Liver (tissue), 3 donors: ENCODE results near the gene PTPN14.
A peak's percentile ranks its signal among the peaks of the same experiment; 100 is the strongest.

Experiments used
- FOXA1 ChIP-seq: IDR thresholded peaks from 2 replicates; pipeline ENCODE4 v1.6.1; 2016; ENCODE audit warnings: antibody characterized with exemption
- GABPA ChIP-seq, 2 donors: IDR thresholded peaks in 1 of 2; conservative IDR thresholded peaks in 1 of 2; 2 replicates each; pipeline ENCODE4 v1.6.1; 2016; ENCODE audit warnings: antibody characterized with exemption in 2 of 2, mild to moderate bottlenecking in 1 of 2, moderate library complexity in 1 of 2
- JUND ChIP-seq, 2 donors: IDR thresholded peaks; 2 replicates each; pipeline ENCODE4 v1.6.1; 2016; ENCODE audit warnings: antibody characterized with exemption in 2 of 2
- NR2F2 ChIP-seq: IDR thresholded peaks from 2 replicates; pipeline ENCODE4 v1.6.1; 2016; ENCODE audit warnings: antibody characterized with exemption
- RAD21 ChIP-seq, 2 donors: IDR thresholded peaks; 2 replicates each; pipeline ENCODE4 v1.6.1; 2016; ENCODE audit warnings: antibody characterized with exemption in 2 of 2, mild to moderate bottlenecking in 2 of 2
- TAF1 ChIP-seq: conservative IDR thresholded peaks from 2 replicates; pipeline ENCODE4 v1.6.1; 2016; ENCODE audit warnings: antibody characterized with exemption, mild to moderate bottlenecking
- TF ChIP-seq, protein P1 (sequence below): fragments of 150-350 bp; IDR thresholded peaks from 2 replicates; pipeline ENCODE4 v1.5.1; 2017; ENCODE audit warnings: improper control_type of control experiment, low read depth, low read length; ENCODE audit not compliant: missing input control
- TF ChIP-seq, protein P2 (sequence below): IDR thresholded peaks from 2 replicates; pipeline ENCODE4 v1.6.1; 2016; ENCODE audit warnings: antibody characterized with exemption
- TF ChIP-seq, protein P3 (sequence below): IDR thresholded peaks from 2 replicates; pipeline ENCODE4 v1.6.1; 2016; ENCODE audit warnings: antibody characterized with exemption
- TF ChIP-seq, protein P4 (sequence below): IDR thresholded peaks from 2 replicates; pipeline ENCODE4 v1.6.1; 2016; ENCODE audit warnings: antibody characterized with exemption
- TF ChIP-seq, protein P5 (sequence below): IDR thresholded peaks from 2 replicates; pipeline ENCODE4 v1.6.1; 2016; ENCODE audit warnings: antibody characterized with exemption, mild to moderate bottlenecking
- donor health status: healthy.
- donor health status: healthy.

DNA sequence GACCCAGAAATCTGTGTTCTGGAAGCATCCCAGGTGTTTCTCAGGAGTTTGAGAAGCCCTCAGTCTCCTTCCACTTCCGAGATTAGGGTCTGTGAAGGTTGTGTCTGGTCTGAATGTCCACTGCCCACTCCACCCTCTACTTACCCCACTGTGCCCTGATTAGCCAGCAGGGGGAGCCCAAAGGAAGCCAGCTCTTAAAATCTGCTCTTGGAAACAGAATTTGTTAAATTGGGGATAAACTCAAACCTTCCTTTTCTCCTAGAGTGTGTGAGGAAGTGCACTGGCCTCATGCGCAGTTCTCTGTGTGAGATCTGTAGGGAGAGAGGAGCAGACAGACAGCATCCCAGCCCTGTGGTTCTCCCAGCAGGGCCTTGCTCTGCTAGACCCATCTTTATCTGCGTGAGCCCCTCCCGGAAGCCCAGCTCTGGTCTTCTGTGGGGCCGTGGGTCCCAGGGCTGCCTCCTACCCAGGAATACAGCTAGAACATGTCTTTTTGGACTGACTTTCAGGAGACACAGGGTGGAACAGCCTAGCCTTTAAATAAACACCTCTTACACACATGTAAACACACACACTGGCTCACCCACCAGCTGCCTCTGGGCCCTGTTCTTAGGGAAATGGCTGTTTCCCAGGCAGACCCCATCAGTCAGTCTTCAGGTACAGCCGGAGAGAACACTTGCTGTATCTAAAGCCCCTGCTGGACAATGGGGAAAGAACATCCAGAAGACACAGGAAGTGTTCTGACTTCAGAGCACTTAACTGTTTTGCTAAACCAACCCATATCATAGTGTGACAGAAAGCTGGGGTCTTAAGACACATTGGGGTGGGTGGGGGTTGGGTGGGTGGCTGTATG is 218.2 kb downstream of the PTPN14 start:
- TF ChIP-seq, protein P1, sequence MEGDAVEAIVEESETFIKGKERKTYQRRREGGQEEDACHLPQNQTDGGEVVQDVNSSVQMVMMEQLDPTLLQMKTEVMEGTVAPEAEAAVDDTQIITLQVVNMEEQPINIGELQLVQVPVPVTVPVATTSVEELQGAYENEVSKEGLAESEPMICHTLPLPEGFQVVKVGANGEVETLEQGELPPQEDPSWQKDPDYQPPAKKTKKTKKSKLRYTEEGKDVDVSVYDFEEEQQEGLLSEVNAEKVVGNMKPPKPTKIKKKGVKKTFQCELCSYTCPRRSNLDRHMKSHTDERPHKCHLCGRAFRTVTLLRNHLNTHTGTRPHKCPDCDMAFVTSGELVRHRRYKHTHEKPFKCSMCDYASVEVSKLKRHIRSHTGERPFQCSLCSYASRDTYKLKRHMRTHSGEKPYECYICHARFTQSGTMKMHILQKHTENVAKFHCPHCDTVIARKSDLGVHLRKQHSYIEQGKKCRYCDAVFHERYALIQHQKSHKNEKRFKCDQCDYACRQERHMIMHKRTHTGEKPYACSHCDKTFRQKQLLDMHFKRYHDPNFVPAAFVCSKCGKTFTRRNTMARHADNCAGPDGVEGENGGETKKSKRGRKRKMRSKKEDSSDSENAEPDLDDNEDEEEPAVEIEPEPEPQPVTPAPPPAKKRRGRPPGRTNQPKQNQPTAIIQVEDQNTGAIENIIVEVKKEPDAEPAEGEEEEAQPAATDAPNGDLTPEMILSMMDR: peak; percentile 68
- TF ChIP-seq, protein P2, sequence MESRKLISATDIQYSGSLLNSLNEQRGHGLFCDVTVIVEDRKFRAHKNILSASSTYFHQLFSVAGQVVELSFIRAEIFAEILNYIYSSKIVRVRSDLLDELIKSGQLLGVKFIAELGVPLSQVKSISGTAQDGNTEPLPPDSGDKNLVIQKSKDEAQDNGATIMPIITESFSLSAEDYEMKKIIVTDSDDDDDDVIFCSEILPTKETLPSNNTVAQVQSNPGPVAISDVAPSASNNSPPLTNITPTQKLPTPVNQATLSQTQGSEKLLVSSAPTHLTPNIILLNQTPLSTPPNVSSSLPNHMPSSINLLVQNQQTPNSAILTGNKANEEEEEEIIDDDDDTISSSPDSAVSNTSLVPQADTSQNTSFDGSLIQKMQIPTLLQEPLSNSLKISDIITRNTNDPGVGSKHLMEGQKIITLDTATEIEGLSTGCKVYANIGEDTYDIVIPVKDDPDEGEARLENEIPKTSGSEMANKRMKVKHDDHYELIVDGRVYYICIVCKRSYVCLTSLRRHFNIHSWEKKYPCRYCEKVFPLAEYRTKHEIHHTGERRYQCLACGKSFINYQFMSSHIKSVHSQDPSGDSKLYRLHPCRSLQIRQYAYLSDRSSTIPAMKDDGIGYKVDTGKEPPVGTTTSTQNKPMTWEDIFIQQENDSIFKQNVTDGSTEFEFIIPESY: no peak
- TF ChIP-seq, protein P3, sequence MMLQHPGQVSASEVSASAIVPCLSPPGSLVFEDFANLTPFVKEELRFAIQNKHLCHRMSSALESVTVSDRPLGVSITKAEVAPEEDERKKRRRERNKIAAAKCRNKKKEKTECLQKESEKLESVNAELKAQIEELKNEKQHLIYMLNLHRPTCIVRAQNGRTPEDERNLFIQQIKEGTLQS: no peak
- TF ChIP-seq TAF1 (no peak), GABPA (IDR thresholded peaks at IDR 0.05 in 1 of 2, conservative IDR thresholded peaks at IDR 0.05 in 1 of 2) (no peak), RAD21 (IDR thresholded peaks at IDR 0.05) (peak; percentile 74 to 83), FOXA1 (no peak), NR2F2 (no peak), JUND (IDR thresholded peaks at IDR 0.05) (no peak)
- TF ChIP-seq, protein P4, sequence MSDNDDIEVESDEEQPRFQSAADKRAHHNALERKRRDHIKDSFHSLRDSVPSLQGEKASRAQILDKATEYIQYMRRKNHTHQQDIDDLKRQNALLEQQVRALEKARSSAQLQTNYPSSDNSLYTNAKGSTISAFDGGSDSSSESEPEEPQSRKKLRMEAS: no peak
- TF ChIP-seq, protein P5, sequence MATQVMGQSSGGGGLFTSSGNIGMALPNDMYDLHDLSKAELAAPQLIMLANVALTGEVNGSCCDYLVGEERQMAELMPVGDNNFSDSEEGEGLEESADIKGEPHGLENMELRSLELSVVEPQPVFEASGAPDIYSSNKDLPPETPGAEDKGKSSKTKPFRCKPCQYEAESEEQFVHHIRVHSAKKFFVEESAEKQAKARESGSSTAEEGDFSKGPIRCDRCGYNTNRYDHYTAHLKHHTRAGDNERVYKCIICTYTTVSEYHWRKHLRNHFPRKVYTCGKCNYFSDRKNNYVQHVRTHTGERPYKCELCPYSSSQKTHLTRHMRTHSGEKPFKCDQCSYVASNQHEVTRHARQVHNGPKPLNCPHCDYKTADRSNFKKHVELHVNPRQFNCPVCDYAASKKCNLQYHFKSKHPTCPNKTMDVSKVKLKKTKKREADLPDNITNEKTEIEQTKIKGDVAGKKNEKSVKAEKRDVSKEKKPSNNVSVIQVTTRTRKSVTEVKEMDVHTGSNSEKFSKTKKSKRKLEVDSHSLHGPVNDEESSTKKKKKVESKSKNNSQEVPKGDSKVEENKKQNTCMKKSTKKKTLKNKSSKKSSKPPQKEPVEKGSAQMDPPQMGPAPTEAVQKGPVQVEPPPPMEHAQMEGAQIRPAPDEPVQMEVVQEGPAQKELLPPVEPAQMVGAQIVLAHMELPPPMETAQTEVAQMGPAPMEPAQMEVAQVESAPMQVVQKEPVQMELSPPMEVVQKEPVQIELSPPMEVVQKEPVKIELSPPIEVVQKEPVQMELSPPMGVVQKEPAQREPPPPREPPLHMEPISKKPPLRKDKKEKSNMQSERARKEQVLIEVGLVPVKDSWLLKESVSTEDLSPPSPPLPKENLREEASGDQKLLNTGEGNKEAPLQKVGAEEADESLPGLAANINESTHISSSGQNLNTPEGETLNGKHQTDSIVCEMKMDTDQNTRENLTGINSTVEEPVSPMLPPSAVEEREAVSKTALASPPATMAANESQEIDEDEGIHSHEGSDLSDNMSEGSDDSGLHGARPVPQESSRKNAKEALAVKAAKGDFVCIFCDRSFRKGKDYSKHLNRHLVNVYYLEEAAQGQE: no peak
